Measurements from ENCODE around the gene JAG2.

Gene JAG2

GRCh38 chr14:105144026-105144665 is 24.4 kb downstream of the JAG2 start:
- no peak overlapping the region for H3K4me3 ChIP-seq (replicated peaks; ENCODE audit: low read depth, low read length)
- no peak for TF ChIP-seq CTCF (IDR thresholded peaks at IDR 0.05; ENCODE audit: low read depth, low read length, missing control alignments)
- no peak for DNase-seq (ENCODE audit: extremely low read depth, low read depth)

GRCh38 chr14:105143451-105144025 is 25.0 kb downstream of the JAG2 start:
- no peak for DNase-seq (ENCODE audit: extremely low read depth, low read depth)
- no peak overlapping the region for H3K4me3 ChIP-seq (replicated peaks; ENCODE audit: low read depth, low read length)
- no peak for TF ChIP-seq CTCF (IDR thresholded peaks at IDR 0.05; ENCODE audit: low read depth, low read length, missing control alignments)

- no peak for TF ChIP-seq CTCF (IDR thresholded peaks at IDR 0.05; ENCODE audit: low read depth, low read length, missing control alignments)
- no peak overlapping the region for H3K4me3 ChIP-seq (replicated peaks; ENCODE audit: low read depth, low read length)
Observed at GRCh38 chr14:105142651-105143450, 25.7 kb downstream of the JAG2 start.

GRCh38 chr14:105141486-105142281 is 26.9 kb downstream of the JAG2 start:
- no peak for TF ChIP-seq CTCF (IDR thresholded peaks at IDR 0.05; ENCODE audit: low read depth, low read length, missing control alignments)
- DNase-seq (ENCODE audit: extremely low read depth, low read depth) = no peak
- no peak overlapping the region for H3K4me3 ChIP-seq (replicated peaks; ENCODE audit: low read depth, low read length)

More at GRCh38 chr14:105142651-105143450, 25.7 kb downstream of the JAG2 start:
- DNase-seq (ENCODE audit: extremely low read depth, low read depth) = no peak

GRCh38 chr14:105141026-105141425 is 27.6 kb downstream of the JAG2 start:
- no peak for DNase-seq (ENCODE audit: extremely low read depth, low read depth)
- H3K4me3 ChIP-seq (replicated peaks; ENCODE audit: low read depth, low read length) = no peak overlapping the region
- no peak for TF ChIP-seq CTCF (IDR thresholded peaks at IDR 0.05; ENCODE audit: low read depth, low read length, missing control alignments)

GRCh38 chr14:105140581-105140980 is 28.0 kb downstream of the JAG2 start:
- no peak for DNase-seq (ENCODE audit: extremely low read depth, low read depth)
- no peak overlapping the region for H3K4me3 ChIP-seq (replicated peaks; ENCODE audit: low read depth, low read length)
- no peak for TF ChIP-seq CTCF (IDR thresholded peaks at IDR 0.05; ENCODE audit: low read depth, low read length, missing control alignments)

Measured in HFF-Myc (cell line).